ENCODE results near the gene WWOX.

WWOX gene

DNA sequence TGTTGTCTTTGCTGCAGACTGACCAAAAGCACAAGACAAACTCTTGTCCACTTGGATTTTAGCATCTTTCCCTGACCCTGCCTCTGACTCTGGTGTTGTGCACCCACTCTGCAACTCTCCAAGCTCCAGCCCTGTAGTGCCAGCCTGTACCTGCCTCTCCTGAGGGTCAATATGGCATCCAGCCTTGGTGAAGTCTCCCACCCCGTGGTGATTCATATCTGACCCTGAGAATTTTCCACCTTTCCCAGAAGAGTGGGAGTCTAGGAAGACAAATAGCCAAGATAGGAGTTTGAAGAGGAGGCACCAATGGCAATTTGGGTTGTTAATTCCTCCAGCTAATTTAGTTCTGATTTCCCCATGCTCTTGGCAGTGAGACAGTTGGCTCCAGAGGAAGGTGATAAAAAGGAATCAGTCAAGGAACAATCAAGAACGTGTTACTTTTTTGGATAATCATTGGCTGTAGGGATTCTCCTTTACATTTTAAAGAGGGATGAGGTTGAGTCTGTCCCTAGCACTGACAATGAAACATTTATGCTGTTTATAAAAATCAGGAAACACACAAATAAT, 1085.1 kb downstream of the WWOX start:
- TF ChIP-seq, protein P1, sequence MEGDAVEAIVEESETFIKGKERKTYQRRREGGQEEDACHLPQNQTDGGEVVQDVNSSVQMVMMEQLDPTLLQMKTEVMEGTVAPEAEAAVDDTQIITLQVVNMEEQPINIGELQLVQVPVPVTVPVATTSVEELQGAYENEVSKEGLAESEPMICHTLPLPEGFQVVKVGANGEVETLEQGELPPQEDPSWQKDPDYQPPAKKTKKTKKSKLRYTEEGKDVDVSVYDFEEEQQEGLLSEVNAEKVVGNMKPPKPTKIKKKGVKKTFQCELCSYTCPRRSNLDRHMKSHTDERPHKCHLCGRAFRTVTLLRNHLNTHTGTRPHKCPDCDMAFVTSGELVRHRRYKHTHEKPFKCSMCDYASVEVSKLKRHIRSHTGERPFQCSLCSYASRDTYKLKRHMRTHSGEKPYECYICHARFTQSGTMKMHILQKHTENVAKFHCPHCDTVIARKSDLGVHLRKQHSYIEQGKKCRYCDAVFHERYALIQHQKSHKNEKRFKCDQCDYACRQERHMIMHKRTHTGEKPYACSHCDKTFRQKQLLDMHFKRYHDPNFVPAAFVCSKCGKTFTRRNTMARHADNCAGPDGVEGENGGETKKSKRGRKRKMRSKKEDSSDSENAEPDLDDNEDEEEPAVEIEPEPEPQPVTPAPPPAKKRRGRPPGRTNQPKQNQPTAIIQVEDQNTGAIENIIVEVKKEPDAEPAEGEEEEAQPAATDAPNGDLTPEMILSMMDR (IDR thresholded peaks at IDR 0.05; ENCODE audit: insufficient read depth, low read length, missing control alignments) = no peak
- no peak overlapping the region for H3K4me3 ChIP-seq (ENCODE audit: low read depth, low read length)
- CTCF ChIA-PET = no interaction called here
- POLR2A ChIA-PET = no interaction called here
- no peak for DNase-seq (ENCODE audit: low read depth, low spot score)

DNA sequence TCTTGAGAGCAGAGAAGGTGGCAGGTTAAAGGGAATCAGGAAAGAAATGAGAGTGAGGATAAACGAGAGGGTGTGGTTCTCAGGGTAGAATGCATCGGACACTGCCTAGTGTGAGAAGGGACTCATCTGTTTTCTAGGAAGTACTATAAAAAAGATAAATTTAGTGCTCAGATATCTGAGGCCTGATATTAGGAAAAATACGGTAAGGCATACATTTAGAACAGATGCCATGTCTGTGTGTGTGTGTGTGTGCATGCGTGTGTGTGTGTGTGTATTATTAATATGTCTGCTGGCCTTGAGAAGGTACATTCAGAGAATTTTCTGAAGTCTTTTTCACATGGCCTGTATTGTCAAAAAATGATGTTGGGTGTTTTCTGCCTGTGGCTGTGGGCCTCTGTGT, 1086.3 kb downstream of the WWOX start:
- POLR2A ChIA-PET = no interaction called here
- TF ChIP-seq, protein P1 (IDR thresholded peaks at IDR 0.05; ENCODE audit: insufficient read depth, low read length, missing control alignments) = no peak
- CTCF ChIA-PET = no interaction called here

DNA sequence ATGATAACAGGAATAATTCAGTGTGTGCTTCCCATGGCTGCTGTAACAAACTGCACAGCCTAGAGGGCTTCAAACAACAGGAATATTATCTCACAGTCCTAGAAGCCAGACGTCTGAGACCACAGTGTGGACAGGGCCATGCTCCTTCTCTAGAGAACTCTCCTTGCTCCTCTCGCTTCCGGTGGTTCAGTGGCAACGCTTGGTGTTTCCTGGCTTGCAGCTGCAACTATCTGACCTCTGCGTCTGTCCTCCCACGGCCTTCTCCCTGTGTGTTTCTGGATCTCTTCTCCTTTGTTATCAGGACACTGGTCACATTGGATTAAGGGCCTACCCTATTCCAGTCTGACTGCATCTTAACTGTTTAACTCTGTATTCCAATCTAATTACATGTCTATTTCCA, 1086.7 kb downstream of the WWOX start:
- CTCF ChIA-PET = no interaction called here
- TF ChIP-seq, protein P1 (IDR thresholded peaks at IDR 0.05; ENCODE audit: insufficient read depth, low read length, missing control alignments) = no peak
- POLR2A ChIA-PET = no interaction called here
- no peak overlapping the region for H3K4me3 ChIP-seq (ENCODE audit: low read depth, low read length)
- DNase-seq (ENCODE audit: low read depth, low spot score) = no peak

More for the DNA sequence above, 1086.3 kb downstream of the WWOX start:
- no peak for DNase-seq (ENCODE audit: low read depth, low spot score)
- no peak overlapping the region for H3K4me3 ChIP-seq (ENCODE audit: low read depth, low read length)

DNA sequence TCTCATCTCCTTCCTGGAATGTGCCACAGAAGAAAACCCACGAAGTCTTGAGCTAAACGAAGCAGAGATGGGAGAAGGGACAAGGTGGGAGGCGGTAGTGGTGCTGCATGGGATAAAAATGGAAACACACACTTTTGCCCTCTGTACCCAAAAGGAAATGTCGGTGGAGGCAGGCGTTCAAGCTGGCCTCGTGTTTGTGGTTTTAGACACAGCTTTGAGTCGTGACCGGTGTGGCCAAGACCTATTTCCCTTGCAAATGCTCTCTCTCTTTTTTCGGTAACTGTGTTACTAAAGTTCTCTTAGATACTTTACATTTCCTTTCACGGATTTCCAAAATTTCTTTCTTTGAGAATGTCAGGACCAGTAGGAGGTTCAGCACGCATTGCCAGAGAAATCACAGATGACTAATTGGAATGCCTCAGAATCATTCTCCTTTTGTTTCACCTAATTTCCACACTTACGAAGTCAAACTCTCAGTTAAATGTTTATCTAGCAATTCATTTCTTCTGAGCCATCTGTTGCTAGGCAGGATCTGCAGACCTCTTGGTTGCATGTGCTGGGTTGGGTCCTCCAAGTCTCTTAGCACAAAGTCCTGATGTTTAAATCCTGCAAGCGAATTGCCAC, 1088.8 kb downstream of the WWOX start:
- no peak for DNase-seq (ENCODE audit: low read depth, low spot score)
- POLR2A ChIA-PET = no interaction called here
- no peak overlapping the region for H3K4me3 ChIP-seq (ENCODE audit: low read depth, low read length)
- TF ChIP-seq, protein P1 (IDR thresholded peaks at IDR 0.05; ENCODE audit: insufficient read depth, low read length, missing control alignments) = no peak
- CTCF ChIA-PET = no interaction called here

DNA sequence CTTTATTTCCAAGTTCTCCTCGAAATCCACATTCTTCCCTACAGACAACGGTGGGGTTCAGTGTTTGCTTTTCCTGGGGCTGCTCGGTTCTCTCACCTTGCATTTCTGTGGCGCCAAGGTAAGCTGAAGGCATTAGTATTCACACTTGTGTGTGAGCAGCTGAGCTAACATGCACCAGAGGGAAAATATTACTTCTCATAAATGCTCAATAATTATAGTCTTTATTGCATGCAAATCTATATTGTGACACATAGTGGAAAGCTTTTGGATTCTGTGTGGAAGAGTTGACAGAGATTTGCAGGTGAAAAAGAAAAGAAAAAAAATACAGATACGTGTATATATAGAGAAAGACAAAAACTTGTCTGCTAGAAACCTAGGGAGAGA, 1089.3 kb downstream of the WWOX start:
- H3K4me3 ChIP-seq (ENCODE audit: low read depth, low read length) = no peak overlapping the region
- CTCF ChIA-PET = no interaction called here

DNA sequence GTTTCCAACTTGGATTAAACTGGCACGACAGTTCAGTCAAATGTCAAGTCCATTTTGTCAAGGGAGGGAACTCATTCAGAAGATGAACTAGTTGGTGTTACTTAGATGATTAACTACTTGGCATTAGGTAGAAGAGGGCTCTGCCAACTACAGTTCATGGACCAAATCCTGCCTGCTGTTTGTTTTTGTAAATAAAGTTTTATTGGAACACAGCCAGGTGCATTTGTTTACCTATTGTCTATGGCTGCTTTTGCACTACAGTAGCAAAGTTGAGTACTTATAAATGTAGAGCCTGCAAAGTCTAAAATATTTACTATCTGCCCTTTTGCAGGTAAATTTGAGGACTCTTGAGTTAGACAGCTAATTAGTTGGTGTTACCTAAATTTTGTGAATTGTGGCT, 1091.1 kb downstream of the WWOX start:
- POLR2A ChIA-PET = no interaction called here
- TF ChIP-seq, protein P1 (IDR thresholded peaks at IDR 0.05; ENCODE audit: insufficient read depth, low read length, missing control alignments) = no peak

More for the DNA sequence above, 1089.3 kb downstream of the WWOX start:
- TF ChIP-seq, protein P1 (IDR thresholded peaks at IDR 0.05; ENCODE audit: insufficient read depth, low read length, missing control alignments) = no peak
- POLR2A ChIA-PET = no interaction called here
- DNase-seq (ENCODE audit: low read depth, low spot score) = no peak

More for the DNA sequence above, 1091.1 kb downstream of the WWOX start:
- DNase-seq (ENCODE audit: low read depth, low spot score) = no peak
- CTCF ChIA-PET = no interaction called here
- no peak overlapping the region for H3K4me3 ChIP-seq (ENCODE audit: low read depth, low read length)

Data from AG04449 (cell line).